Measurements from ENCODE around the gene LAMA3. TPM values are rescaled to one million over a fixed set of nuclear protein-coding genes. Genes with fewer than 3 reads are reported as not detected.

The LAMA3 gene
- total RNA-seq, 1 donor from 2014 or later: 40.1 TPM

- no peak for ATAC-seq
These were observed 89.6 kb downstream of the LAMA3 start for GRCh38 chr18:23778828-23779227.

- no peak for ATAC-seq
These were observed 90.5 kb downstream of the LAMA3 start for GRCh38 chr18:23779696-23780303.

DNA sequence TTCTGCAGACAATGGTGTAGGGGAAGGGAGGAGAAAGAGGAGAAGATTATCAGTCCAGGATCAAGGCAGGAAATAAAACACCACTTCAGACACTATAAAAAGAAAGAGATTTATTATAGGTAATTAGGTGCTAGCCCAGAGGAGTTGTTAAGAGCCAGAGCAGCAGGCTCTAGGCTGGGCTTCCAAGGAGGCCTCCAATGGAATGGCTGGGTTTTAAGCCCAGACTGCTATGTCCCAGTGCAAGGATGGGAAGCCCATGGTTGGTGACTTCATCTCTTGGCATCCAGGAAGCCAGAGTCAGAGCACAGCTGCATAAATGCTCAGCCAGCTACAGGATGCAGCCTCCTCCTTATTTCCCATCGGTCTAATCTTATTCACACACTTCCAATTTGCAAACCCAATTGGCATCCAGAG lies 95.6 kb downstream of the LAMA3 start:
- peak; percentile 28 for ATAC-seq

DNA sequence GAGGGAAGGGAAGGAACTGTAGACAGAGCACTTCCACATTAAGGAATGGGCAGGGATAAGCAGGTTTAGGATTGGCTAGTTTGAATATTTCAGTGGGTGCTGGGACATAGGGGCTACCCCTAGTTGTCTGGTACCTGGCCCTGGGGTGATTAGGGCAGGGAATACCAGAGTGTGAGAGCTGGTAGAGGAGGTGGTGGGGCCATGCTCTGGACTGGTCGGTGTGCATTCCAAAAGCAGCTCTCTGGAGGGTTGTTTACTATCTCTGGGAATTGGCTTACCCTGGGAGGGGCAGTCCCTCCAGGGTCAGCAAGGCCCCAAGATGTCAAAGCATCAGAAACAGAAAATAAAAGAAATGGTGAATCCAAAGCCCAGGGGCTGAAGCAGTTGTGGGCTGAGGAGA lies 103.8 kb downstream of the LAMA3 start:
- no peak for ATAC-seq

DNA sequence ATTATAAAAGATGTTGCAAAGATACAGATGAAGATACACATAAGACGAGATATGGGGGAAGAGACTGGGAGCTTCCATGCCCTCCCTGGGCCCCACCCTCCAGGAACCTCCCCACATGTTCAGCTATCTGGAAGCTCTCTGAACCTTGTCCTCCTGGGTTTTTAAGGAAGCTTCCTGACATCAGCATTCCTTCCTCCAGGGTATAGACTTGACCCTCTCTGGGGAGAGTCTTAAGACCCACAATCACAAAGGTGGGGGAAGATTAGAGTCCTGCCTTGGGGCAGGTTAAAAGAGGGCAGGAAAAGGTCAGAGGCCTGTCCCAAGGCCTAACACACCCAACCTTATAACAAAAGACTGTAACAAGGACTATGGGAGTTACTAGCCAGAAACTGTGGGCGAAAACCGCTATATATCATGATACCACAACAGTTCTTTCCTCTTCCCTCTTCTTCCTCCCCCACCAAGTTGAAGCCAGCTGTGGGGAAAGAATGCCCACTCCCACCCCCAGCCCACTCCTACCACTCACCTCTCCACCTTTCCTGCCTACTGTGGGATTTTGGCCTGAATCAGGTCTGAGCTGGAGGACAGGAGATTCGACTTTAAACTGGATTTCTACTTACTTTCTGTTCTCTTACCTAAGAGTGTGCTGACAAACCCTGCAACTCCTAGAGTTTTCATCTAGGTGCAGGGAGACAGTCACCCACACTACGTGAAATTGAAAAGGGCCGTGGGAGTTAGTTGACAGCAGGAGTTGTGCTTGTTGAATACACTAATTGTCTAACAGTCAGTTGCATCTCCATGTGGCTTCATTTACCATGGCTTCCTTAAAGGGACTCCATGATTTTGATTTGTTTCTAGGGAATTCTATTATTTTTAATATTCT lies 105.0 kb downstream of the LAMA3 start:
- ATAC-seq: no peak

DNA sequence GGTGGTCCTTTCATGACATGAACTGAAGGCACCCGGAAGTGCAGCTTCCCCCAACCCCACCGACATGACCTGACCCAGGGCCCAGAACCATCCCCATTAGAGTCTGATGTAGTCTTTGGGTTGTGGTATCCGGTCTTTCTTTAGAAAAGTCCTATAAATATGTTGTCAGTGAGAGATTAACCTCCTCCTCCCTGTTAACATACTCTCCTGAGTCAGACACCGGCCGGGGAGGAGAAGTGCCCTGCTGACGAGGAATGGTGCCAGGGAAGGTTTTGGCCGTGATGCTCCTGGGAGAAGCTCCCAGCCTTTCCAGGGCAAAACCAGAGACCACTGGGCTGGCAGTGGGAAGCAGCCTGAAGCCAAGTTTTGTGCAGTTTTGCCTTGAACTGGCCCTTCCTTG lies 109.0 kb downstream of the LAMA3 start:
- ATAC-seq: no peak

GRCh38 chr18:23798824-23799223 lies 109.6 kb downstream of the LAMA3 start:
- peak; percentile 38 for ATAC-seq

GRCh38 chr18:23799540-23799939 lies 110.3 kb downstream of the LAMA3 start:
- ATAC-seq: no peak

DNA sequence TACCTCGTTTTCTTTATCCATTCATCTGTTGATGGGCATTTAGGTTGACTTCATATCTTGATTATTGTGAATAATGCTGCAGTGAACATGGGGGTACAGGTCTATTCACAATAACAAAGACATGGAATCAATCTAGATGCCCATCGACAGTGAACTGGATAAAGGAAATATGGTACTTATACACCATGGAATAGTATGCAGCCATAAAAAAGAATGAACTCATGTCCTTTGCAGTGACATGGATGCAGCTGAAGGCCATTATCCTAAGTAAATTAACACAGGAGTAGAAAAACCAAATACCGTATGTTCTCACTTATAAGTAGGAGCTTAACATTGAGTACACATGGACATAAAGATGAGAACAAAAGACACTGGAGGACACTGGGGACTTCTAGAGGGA lies 111.6 kb downstream of the LAMA3 start:
- no peak for ATAC-seq

DNA sequence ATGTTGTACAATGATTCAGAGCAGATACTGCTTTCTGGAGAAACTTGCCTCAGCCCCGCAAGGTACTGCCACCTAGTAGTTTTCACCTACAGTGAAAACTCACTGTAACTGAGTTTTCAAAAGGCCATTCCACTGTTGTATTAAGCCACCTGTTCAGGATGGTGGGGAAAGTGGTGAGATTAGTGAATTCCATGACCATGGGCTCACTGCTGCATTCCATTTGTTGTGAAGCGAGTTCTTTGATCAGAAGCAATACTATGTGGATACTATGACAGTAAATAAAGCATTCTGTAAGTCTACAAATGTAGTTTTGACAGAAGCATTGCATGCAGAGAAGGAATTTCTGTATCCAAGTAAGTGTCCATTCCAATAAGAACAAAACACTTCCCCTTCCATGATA lies 113.6 kb downstream of the LAMA3 start:
- ATAC-seq: no peak

GRCh38 chr18:23803755-23804154 lies 114.5 kb downstream of the LAMA3 start:
- no peak for ATAC-seq

DNA sequence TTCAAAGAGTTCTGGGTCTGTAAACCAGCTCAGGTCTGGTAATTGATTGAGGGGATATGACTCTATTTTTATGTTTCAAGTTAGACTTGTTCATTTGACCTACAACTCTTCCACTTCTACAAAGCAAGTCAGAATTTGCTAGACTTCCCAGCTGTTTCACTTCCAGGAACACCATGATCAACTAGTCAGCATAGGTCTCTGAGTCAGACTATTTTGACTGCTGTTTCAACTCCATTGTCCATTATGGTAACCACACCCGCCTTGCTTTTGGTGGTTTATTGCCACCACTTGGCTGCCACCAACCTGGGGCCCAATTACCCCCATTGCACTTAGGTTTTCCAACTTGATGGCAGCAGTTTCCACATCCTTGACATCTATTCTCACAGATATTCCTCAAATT lies 116.6 kb downstream of the LAMA3 start:
- peak; percentile 88 for ATAC-seq

GRCh38 chr18:23809415-23809814 lies 120.2 kb downstream of the LAMA3 start:
- ATAC-seq: no peak

DNA sequence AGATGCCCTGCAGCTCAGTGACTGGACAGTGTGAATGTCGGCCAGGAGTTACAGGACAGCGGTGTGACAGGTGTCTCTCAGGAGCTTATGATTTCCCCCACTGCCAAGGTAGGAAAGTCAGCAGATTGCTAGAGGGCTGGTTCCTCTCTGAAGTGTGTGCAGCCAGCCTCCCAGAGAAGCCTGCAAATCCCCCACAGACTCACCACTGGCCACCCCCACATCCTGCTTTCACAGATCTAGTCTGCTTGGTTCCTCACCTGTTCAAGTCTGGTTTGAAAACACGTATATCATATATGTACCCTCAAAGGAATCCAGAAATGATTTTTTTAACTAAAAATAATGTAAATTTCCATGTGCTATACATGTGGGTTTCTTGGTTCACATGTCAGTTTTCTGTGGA lies 121.1 kb downstream of the LAMA3 start:
- ATAC-seq: no peak

GRCh38 chr18:23811176-23811575 lies 121.9 kb downstream of the LAMA3 start:
- ATAC-seq: no peak

DNA sequence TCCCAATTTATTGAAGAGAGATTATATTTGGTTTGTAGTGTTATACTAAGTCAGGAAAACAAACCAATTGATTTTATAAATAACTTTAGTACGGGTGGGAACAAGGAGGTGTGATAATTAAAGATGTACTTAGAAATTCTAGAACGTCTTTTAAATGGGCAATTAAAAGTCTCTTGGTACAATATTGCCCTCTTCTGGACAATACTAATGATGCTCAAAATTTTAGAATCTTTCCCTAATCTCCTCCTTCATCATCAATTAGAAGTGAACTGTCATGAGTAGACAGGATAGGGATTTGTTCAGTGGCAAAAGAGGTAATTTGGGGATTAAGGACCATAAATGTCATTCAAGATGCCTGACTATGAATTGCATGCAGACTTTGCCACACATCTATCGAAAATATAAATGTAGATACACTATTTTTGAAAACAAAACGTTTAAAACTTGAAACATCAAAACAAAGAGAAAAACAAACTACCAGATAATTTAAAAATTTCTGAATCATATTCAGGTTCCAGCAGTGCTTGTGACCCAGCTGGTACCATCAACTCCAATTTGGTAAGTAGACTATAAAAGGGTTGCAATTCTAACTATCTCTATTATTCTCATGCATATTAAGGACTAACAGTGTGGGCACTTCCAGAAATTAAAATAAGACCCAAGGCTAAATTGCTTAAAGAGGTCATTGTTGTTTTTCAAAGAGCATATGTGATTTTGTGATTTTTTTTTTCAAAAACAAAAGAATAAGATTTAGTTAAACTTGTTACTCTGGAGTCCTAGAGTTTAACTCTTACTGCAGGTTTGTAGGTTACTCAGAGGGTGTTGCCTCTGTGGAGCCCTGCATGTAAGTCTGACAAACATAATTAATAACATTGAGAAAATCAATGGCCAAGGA lies 123.5 kb downstream of the LAMA3 start:
- ATAC-seq: peak; percentile 56

GRCh38 chr18:23814991-23815614 lies 125.8 kb downstream of the LAMA3 start:
- ATAC-seq: no peak

DNA sequence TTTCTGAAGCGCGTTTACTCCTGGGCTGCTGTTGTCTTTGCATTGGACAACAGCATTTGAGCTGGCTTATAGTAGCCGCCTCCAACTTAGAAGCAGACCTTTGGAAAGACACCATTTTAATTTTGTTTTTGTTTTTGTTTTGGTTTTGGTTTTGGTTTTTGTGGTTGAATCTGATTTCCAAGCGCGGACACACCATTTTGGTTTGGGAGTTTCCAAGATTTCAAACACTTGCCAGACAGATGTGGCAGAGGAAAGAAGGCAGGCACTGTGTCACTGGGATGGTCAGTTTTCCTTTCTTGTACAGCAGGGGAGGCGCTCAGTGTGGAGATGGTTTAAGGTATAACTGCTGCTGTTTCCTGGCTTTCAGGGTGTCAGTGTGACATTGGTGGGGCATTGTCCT lies 126.8 kb downstream of the LAMA3 start:
- ATAC-seq: no peak

GRCh38 chr18:23816740-23817139 lies 127.5 kb downstream of the LAMA3 start:
- no peak for ATAC-seq

GRCh38 chr18:23819001-23819400 lies 129.7 kb downstream of the LAMA3 start:
- no peak for ATAC-seq

- no peak for ATAC-seq
These were observed 133.5 kb downstream of the LAMA3 start for GRCh38 chr18:23822590-23823385.

- ATAC-seq: no peak
These were observed 135.0 kb downstream of the LAMA3 start for GRCh38 chr18:23824240-23824639.

Measured in esophagus mucosa (tissue), 1 donor.